GM12865 (cell line): Measurements from ENCODE around the gene TP53I11.
A peak's percentile ranks its signal among the peaks of the same experiment; 100 is the strongest.

ENCODE experiments used
- DNase-seq: peaks from one replicate; pipeline ENCODE4 v3.0.0; 2010; ENCODE audit warnings: low read depth
- H3K4me3 ChIP-seq: 2 replicates; pipeline ENCODE4 v1.5.1; 2011; ENCODE audit warnings: mild to moderate bottlenecking, low read depth, low read length, control low read depth
- TF ChIP-seq, protein P1 (sequence below): IDR thresholded peaks from 2 replicates; pipeline ENCODE4 v1.5.1; 2011; ENCODE audit warnings: low read length, control low read depth, low read depth, inconsistent platforms; ENCODE audit not compliant: insufficient read depth; ENCODE audit errors: missing control alignments

The TP53I11 gene

DNA sequence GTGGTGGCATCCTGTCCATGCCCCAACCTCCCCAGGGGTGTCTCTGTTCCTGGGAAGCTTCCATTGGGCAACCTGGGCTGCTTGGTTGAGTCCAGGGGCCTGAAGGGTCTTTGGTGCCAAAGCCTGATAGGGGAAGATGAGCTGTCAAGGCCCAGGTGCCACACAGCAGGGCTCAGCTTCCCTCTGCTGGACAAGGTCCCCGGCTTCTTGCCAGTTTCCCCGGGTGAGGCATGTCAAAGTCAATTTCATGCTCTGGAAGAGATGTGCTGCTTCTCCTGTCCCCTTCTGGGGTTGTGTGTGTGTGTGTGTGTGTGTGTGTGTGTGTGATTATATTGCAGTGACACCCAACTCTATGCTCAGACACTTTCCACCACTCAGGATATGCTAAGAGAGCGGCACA, 26.9 kb downstream of the TP53I11 start:
- TF ChIP-seq, protein P1, sequence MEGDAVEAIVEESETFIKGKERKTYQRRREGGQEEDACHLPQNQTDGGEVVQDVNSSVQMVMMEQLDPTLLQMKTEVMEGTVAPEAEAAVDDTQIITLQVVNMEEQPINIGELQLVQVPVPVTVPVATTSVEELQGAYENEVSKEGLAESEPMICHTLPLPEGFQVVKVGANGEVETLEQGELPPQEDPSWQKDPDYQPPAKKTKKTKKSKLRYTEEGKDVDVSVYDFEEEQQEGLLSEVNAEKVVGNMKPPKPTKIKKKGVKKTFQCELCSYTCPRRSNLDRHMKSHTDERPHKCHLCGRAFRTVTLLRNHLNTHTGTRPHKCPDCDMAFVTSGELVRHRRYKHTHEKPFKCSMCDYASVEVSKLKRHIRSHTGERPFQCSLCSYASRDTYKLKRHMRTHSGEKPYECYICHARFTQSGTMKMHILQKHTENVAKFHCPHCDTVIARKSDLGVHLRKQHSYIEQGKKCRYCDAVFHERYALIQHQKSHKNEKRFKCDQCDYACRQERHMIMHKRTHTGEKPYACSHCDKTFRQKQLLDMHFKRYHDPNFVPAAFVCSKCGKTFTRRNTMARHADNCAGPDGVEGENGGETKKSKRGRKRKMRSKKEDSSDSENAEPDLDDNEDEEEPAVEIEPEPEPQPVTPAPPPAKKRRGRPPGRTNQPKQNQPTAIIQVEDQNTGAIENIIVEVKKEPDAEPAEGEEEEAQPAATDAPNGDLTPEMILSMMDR, result no peak
- DNase-seq, result no peak

DNA sequence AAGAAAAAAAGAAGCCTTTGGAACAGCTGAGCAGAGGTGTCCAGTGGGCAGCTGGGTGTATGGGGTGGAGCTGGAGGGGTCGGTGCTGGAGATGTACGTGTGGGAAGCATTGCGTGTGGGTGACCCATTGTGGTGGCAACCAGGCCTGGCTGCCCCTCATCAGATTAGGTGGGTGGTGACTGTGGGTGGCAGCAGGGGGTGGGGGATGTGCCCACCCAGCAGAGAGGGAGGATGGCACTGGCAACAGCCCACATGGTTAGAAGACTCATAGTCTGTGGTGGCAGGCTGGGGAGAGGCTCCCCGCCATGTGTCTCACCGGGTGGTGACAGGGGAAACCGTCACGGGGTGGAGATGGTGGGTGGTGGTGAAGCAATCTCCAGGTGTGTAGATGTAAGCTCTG, 27.6 kb downstream of the TP53I11 start:
- DNase-seq, result no peak
- TF ChIP-seq, protein P1, result no peak
- no peak overlapping the region for H3K4me3 ChIP-seq

More for the DNA sequence above, 26.9 kb downstream of the TP53I11 start:
- H3K4me3 ChIP-seq, result no peak overlapping the region

DNA sequence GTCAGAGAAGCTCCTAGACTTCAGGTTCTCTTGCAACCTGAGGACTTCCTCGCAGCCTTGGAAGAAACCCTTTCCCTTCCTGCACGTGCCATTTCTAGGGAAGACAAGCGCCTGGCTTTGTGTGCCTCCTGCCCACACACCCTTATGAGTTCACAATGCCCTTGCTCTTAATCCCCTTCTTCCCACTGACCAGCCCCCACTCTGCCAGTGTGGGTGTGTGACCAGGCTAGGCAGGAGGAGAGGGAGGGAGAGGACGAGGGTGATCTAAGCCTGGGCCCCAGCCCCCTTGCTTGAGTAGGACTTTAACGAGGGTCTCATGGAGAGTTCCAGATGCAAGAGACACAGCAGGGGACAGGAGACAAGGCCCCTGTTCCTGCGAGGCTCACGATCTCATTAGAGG, 30.2 kb downstream of the TP53I11 start:
- H3K4me3 ChIP-seq, result no peak overlapping the region
- TF ChIP-seq, protein P1, result no peak
- no peak for DNase-seq

DNA sequence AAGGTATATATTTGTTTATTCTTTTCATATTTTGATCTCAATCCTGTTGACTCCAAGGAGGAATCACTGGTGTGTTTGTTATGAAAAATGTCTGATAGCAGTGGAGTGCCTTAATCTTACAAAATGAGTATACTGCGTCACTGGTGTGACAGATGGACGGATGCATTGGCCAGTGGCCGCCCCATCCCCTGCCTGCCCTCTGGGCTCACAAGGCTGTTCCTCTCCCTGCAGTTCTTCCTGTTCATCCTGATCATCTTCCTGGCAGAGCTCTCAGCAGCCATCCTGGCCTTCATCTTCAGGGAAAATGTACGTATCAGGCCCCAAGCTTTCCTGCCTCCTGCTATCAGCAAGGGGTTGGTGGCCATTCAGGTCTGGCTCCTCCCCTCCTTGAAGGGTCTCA, 32.9 kb downstream of the TP53I11 start:
- TF ChIP-seq, protein P1, result no peak
- DNase-seq, result no peak
- no peak overlapping the region for H3K4me3 ChIP-seq

DNA sequence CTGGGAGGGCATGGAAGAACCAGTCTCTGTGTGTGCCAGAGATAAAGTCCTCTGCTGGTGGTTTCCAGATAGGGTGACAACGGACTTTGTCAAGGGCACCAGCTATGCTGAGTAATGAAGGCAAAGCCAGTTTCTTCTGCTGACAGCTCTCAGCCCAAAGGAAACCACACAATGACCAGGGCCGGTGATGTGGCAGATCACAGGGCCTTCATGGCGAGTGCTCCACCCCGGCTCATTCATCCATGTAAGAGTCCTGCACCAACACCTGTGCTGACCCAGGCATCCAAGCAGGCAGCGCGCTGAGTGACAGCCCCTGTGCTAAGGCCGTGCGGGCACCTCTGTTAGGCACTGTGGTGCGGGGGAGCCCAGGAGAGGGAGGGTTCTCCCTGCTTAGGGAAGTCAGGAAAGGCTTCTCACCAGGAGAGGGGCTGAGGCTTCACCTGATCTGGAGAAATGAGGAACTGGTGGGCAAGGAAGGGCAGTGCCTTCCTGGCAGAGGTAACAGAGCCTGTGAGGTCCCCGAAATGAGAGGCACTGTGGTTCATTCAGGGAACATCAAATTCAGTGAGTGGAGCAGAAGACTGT, 33.8 kb downstream of the TP53I11 start:
- DNase-seq, result peak; percentile 53
- H3K4me3 ChIP-seq, result no peak overlapping the region
- TF ChIP-seq, protein P1, result no peak

DNA sequence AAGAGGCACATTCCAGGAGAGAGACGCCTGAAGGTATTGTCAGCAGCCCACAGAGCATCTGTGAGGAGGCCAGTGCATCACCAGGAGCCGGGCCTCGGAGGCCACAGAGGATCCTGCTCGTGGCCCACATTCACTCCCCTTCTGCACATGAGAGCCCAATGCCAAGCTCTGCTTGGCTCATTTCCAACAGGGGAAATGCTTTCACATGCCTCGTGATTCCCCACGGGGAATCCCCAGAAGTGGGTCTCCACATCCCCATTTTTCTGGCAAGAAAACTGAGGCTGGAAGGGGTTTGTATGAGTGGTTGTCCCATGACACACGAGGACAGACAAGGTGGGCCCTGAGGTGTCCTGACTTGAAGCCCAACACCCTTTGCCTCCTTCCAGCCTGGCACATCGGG, 34.4 kb downstream of the TP53I11 start:
- H3K4me3 ChIP-seq, result no peak overlapping the region
- DNase-seq, result no peak
- TF ChIP-seq, protein P1, result no peak

DNA sequence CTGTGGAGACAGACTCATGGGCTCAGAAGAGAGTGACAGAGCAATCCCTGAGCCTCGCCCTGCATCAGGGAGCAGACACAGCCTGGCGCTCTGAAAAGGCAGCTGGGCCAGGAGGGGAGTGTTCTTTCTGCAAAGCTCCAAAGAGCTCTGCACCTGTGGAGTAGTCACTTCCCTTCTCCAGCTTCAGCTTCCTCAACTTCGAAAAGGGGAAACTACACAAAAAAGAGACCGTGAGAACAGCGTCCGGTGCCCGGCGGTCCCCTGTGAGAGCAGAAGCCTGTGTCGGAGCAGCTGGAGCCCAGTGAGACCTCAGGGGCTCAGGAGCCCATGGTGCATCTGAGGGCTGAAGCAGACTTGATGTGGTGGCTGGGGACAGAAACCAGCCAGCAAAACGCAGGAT, 35.1 kb downstream of the TP53I11 start:
- DNase-seq, result peak; percentile 47
- TF ChIP-seq, protein P1, result no peak
- no peak overlapping the region for H3K4me3 ChIP-seq
